Mucosa of descending colon (tissue), 3 donors: Measurements from ENCODE around the gene PIERCE2. TPM values are rescaled to one million over a fixed set of nuclear protein-coding genes. Genes with fewer than 3 reads are reported as not detected.

ENCODE experiments used
- ATAC-seq: fragments of 200-7000 bp; cut with Tn5 transposase; one replicate; pipeline ENCODE4 v1.9.1; 2020; ENCODE audit warnings: mild to moderate bottlenecking, moderate library complexity
- DNase-seq, 3 donors: peaks; one replicate each; pipeline ENCODE4 v3.0.0-alpha.2; 2020
- H3K36me3 ChIP-seq: fragments of 200-600 bp; one replicate; pipeline ENCODE4 v1.8.0; 2021; ENCODE audit warnings: low read depth, mild to moderate bottlenecking
- H3K4me1 ChIP-seq: fragments of 200-600 bp; one replicate; pipeline ENCODE4 v1.8.0; 2021; ENCODE audit warnings: low read depth, mild to moderate bottlenecking
- H3K4me3 ChIP-seq: fragments of 200-600 bp; one replicate; pipeline ENCODE4 v1.8.0; 2021; ENCODE audit warnings: mild to moderate bottlenecking
- H3K9me3 ChIP-seq: fragments of 200-600 bp; one replicate; pipeline ENCODE4 v1.8.0; 2021; ENCODE audit warnings: mild to moderate bottlenecking
- intact Hi-C, 2 donors: fragments of 100-400 bp; cut with DNase I in 1 of 2; cut with micrococcal nuclease in 1 of 2; formaldehyde crosslinking; loops; one replicate each; pipeline versions ENCODE4 v1.11.0 to v1.11.1; 2022; cut with DNase I, micrococcal nuclease
- microRNA-seq: library from miRNA; unstranded; fragments of <30 nt; microRNA quantifications from one replicate; pipeline ENCODE4, GENCODE V29; 2019
- total RNA-seq, 3 donors: library from RNA; stranded (reverse); fragmentation: NEBNext Ultra II Directional in 2 of 3; extraction: Animal tissue kit (Norgen Biotek cat#: 25700) in 2 of 3; gene quantifications; one replicate each; pipeline versions ENCODE4 v1.2.1 to v1.2.4, GENCODE V29; 2021 to 2023
- TF ChIP-seq, protein P1 (sequence below): fragments of 200-600 bp; IDR thresholded peaks from one replicate; pipeline ENCODE4 v1.8.0; 2022; ENCODE audit warnings: antibody characterized with exemption, mild to moderate bottlenecking
- donor health status: DM: no; HTN: no; CAD: no; lungs with moderate emphysema.
- donor health status: DM: no; HTN: no; CAD: no.
- donor health status: DM: no; HTN: yes; CAD: no.

PIERCE2 gene
- total RNA-seq, 3 donors from 2014 or later, result 3.0 to 6.5 (median 5.4) TPM

DNA sequence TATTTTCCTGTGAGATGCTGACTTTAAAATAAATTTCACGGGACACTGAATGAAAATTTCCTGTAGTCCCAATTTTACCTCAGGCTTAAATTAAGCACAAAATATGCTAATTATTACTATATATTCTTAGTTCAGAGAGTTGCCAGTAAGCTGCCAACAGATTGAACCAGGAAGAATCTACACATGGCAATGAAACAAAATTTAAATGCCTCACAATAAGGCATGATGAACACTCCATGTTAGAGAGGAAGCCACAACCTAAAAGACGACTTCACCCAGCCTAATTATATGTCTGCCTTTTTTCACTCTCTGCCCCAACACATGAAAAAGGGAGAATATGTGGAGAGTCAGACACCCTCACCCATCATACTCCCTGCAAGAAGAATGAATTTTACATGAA, 60.0 kb downstream of the PIERCE2 start:
- intact Hi-C loops, result no loop called here
- no peaks in the 10 kb centered on the region for H3K36me3 ChIP-seq
- no peak for ATAC-seq

More for the DNA sequence above, 60.0 kb downstream of the PIERCE2 start:
- H3K9me3 ChIP-seq, result no peaks in the 10 kb centered on the region
- no peaks in the 10 kb centered on the region for H3K4me1 ChIP-seq
- TF ChIP-seq, protein P1, sequence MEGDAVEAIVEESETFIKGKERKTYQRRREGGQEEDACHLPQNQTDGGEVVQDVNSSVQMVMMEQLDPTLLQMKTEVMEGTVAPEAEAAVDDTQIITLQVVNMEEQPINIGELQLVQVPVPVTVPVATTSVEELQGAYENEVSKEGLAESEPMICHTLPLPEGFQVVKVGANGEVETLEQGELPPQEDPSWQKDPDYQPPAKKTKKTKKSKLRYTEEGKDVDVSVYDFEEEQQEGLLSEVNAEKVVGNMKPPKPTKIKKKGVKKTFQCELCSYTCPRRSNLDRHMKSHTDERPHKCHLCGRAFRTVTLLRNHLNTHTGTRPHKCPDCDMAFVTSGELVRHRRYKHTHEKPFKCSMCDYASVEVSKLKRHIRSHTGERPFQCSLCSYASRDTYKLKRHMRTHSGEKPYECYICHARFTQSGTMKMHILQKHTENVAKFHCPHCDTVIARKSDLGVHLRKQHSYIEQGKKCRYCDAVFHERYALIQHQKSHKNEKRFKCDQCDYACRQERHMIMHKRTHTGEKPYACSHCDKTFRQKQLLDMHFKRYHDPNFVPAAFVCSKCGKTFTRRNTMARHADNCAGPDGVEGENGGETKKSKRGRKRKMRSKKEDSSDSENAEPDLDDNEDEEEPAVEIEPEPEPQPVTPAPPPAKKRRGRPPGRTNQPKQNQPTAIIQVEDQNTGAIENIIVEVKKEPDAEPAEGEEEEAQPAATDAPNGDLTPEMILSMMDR, result no peak
- no peak overlapping the region for H3K4me3 ChIP-seq
- no peak for DNase-seq

Small RNAs within 50 kb of the gene (microRNA-seq; reads per million reads assigned to microRNA genes)
- 92.0 reads per million, percentile 60 among the genes with 10 or more reads in this experiment for gene MIR628

Other genes with a start within 250 kb of the PIERCE2 start
- 10 to 100 TPM; 29.9 to 79.0 (median 40.5) TPM for gene RSL24D1, start 211.6 kb upstream of the PIERCE2 start, total RNA-seq
- gene RAB27A, start 118.7 kb upstream of the PIERCE2 start, total RNA-seq, result 10 to 100 TPM; 39.0 to 59.8 (median 56.7) TPM
- 10 to 100 TPM in 1 of 3 donors, 1 to 10 TPM in 2; 7.7 to 11.0 (median 9.8) TPM for gene PIGBOS1, start 89.4 kb upstream of the PIERCE2 start, total RNA-seq
- 10 to 100 TPM; 12.8 to 17.9 (median 17.1) TPM for gene PIGB, start 89.3 kb upstream of the PIERCE2 start, total RNA-seq
- 10 to 100 TPM; 45.5 to 60.2 (median 51.8) TPM for gene CCPG1, start 136 bp upstream of the PIERCE2 start, total RNA-seq
- gene DNAAF4, start 99.7 kb downstream of the PIERCE2 start, total RNA-seq, result 1 to 10 TPM in 1 of 3 donors, under 1 TPM in 2; 0.17 to 1.0 (median 0.41) TPM
- gene PYGO1, start 179.8 kb downstream of the PIERCE2 start, total RNA-seq, result 10 to 100 TPM in 1 of 3 donors, 1 to 10 TPM in 2; 1.0 to 21.3 (median 1.6) TPM